Mesenchymal stem cell (in vitro differentiated cells and primary cell): ENCODE data around the gene VIPR2.

Source experiments
- DNase-seq: peaks from one replicate; pipeline ENCODE4 v3.0.0-alpha.2; 2013
- H2AFZ ChIP-seq: one replicate; pipeline ENCODE4 v1.6.1; 2013; ENCODE audit warnings: low read depth, mild to moderate bottlenecking, control low read depth, inconsistent platforms, low read length, moderate library complexity
- H2AK5ac ChIP-seq: 2 replicates; pipeline ENCODE4 v1.6.1; 2013; ENCODE audit warnings: low read length, moderate library complexity, mild to moderate bottlenecking, inconsistent platforms; ENCODE audit not compliant: severe bottlenecking
- H2BK120ac ChIP-seq: one replicate; pipeline ENCODE4 v1.6.1; 2013; ENCODE audit warnings: low read depth, mild to moderate bottlenecking, inconsistent platforms, low read length, moderate library complexity
- H2BK12ac ChIP-seq, 2 experiments: one replicate each; pipeline ENCODE4 v1.6.1; 2013; ENCODE audit warnings: inconsistent platforms in 2 of 2, low read length in 2 of 2, mild to moderate bottlenecking in 2 of 2, moderate library complexity in 2 of 2, control low read depth in 1 of 2
- H2BK15ac ChIP-seq: one replicate; pipeline ENCODE4 v1.6.1; 2013; ENCODE audit warnings: mild to moderate bottlenecking, low read depth, inconsistent platforms; ENCODE audit not compliant: poor library complexity, severe bottlenecking
- H2BK5ac ChIP-seq: 2 replicates; pipeline ENCODE4 v1.6.1; 2013; ENCODE audit warnings: low read depth, mild to moderate bottlenecking, low read length, control low read depth, inconsistent platforms; ENCODE audit not compliant: poor library complexity, severe bottlenecking
- H3K14ac ChIP-seq, 2 experiments: one replicate each; pipeline ENCODE4 v1.6.1; 2013; ENCODE audit warnings: inconsistent platforms in 2 of 2, low read length in 2 of 2, control low read depth in 1 of 2, mild to moderate bottlenecking in 1 of 2, moderate library complexity in 1 of 2
- H3K18ac ChIP-seq, 2 experiments: one replicate each; pipeline ENCODE4 v1.6.1; 2013; ENCODE audit warnings: inconsistent platforms in 2 of 2, low read length in 2 of 2, control low read depth in 1 of 2, low read depth in 1 of 2, mild to moderate bottlenecking in 1 of 2
- H3K23ac ChIP-seq, 2 experiments: one replicate each; pipeline ENCODE4 v1.6.1; 2013; ENCODE audit warnings: inconsistent platforms in 2 of 2, low read length in 2 of 2, mild to moderate bottlenecking in 2 of 2, moderate library complexity in 2 of 2, control low read depth in 1 of 2
- H3K27ac ChIP-seq: 2 replicates; pipeline ENCODE4 v1.5.1; 2013; ENCODE audit warnings: mild to moderate bottlenecking, moderate library complexity, low read length, control low read depth, inconsistent platforms; ENCODE audit not compliant: poor library complexity, severe bottlenecking
- H3K27me3 ChIP-seq, 2 experiments: 2 replicates each; pipeline versions ENCODE4 v1.6.1 to v1.7.0; 2013; ENCODE audit warnings: low read length in 2 of 2, mild to moderate bottlenecking in 2 of 2, moderate library complexity in 2 of 2, control low read depth in 1 of 2, inconsistent platforms in 1 of 2; ENCODE audit not compliant: control insufficient read depth in 1 of 2, insufficient read depth in 1 of 2
- H3K36me3 ChIP-seq, 2 experiments: 2 replicates each; pipeline versions ENCODE4 v1.6.1 to v1.7.0; 2013; ENCODE audit warnings: low read length in 2 of 2, control low read depth in 1 of 2, inconsistent platforms in 1 of 2, low read depth in 1 of 2, mild to moderate bottlenecking in 1 of 2; ENCODE audit not compliant: insufficient read depth in 2 of 2, control insufficient read depth in 1 of 2
- H3K4ac ChIP-seq, 2 experiments: one replicate each; pipeline ENCODE4 v1.6.1; 2013; ENCODE audit warnings: inconsistent platforms in 2 of 2, low read length in 2 of 2, mild to moderate bottlenecking in 2 of 2, moderate library complexity in 2 of 2, control low read depth in 1 of 2, low read depth in 1 of 2
- H3K4me1 ChIP-seq: 2 replicates; pipeline ENCODE4 v1.6.1; 2013; ENCODE audit warnings: low read depth, low read length, control low read depth; ENCODE audit not compliant: control insufficient read depth, insufficient read depth
- H3K4me2 ChIP-seq: 2 replicates; pipeline ENCODE4 v1.6.1; 2013; ENCODE audit warnings: low read length, mild to moderate bottlenecking, inconsistent platforms; ENCODE audit not compliant: poor library complexity, severe bottlenecking
- H3K4me3 ChIP-seq, 2 experiments: 2 replicates each; pipeline versions ENCODE4 v1.5.1 to v1.7.0; 2013; ENCODE audit warnings: low read length in 2 of 2, mild to moderate bottlenecking in 2 of 2, control low read depth in 1 of 2, low read depth in 1 of 2; ENCODE audit not compliant: insufficient read depth in 1 of 2
- H3K79me1 ChIP-seq: replicated peaks from 2 replicates; pipeline ENCODE4 v1.6.1; 2013; ENCODE audit warnings: mild to moderate bottlenecking, control low read depth, low read length, inconsistent platforms; ENCODE audit not compliant: poor library complexity, severe bottlenecking
- H3K9ac ChIP-seq: 2 replicates; pipeline ENCODE4 v1.7.0; 2013; ENCODE audit warnings: mild to moderate bottlenecking, low read length, moderate library complexity
- H3K9me3 ChIP-seq: 2 replicates; pipeline ENCODE4 v1.7.0; 2013; ENCODE audit warnings: mild to moderate bottlenecking, low read length; ENCODE audit not compliant: control insufficient read depth
- H4K8ac ChIP-seq: one replicate; pipeline ENCODE4 v1.6.1; 2013; ENCODE audit warnings: inconsistent platforms, mild to moderate bottlenecking, low read length, moderate library complexity
- H4K91ac ChIP-seq: one replicate; pipeline ENCODE4 v1.6.1; 2013; ENCODE audit warnings: mild to moderate bottlenecking, low read length, inconsistent platforms
- WGBS: methylation state at CpG from one replicate; pipeline ENCODE4 v1.1.7; 2013; ENCODE audit warnings: mixed read lengths; 5-methylcytosine and 5-hydroxymethylcytosine counted together

The VIPR2 gene

DNA sequence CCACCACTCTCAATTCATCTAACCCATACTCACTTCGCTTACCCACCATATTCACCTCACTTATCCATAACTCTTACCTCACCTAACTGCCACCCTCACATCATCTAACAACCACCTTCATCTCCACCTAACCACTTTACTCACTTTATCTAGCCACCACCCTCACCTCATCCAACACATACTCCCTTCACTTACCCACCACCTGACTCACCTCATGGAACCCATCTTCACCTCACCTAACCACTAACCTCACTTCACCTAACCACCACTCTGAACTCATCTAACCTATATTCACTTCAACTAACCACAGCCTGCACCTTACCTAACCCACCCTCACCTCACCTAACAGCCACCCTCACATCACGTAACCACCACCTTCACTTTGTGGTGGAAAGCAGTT is 84.2 kb downstream of the VIPR2 start:
- no peak overlapping the region for H2BK12ac ChIP-seq
- H3K9me3 ChIP-seq, result no peaks in the 10 kb centered on the region
- no peak overlapping the region for H3K4me3 ChIP-seq
- H3K14ac ChIP-seq, result no peak overlapping the region
- WGBS, result 91% methylated on average over 2 of the region's 2 CpGs
- H2BK120ac ChIP-seq, result no peak overlapping the region
- no peak overlapping the region for H3K9ac ChIP-seq
- no peak overlapping the region for H3K18ac ChIP-seq
- H4K8ac ChIP-seq, result no peak overlapping the region
- H2BK5ac ChIP-seq, result no peak overlapping the region
- H2AK5ac ChIP-seq, result no peak overlapping the region
- H3K27me3 ChIP-seq, result peaks cover 0 to 4% of the 10 kb centered on the region in 2 experiments
- no peak overlapping the region for H3K4me2 ChIP-seq
- peaks cover 8% of the 10 kb centered on the region for H3K4me1 ChIP-seq
- no peak for DNase-seq
- H3K4ac ChIP-seq, result no peak overlapping the region
- H3K79me1 ChIP-seq, result no peaks in the 10 kb centered on the region
- no peak overlapping the region for H3K27ac ChIP-seq
- no peak overlapping the region for H2BK15ac ChIP-seq
- no peaks in the 10 kb centered on the region for H3K36me3 ChIP-seq
- no peak overlapping the region for H2AFZ ChIP-seq
- H4K91ac ChIP-seq, result no peak overlapping the region
- no peak overlapping the region for H3K23ac ChIP-seq

DNA sequence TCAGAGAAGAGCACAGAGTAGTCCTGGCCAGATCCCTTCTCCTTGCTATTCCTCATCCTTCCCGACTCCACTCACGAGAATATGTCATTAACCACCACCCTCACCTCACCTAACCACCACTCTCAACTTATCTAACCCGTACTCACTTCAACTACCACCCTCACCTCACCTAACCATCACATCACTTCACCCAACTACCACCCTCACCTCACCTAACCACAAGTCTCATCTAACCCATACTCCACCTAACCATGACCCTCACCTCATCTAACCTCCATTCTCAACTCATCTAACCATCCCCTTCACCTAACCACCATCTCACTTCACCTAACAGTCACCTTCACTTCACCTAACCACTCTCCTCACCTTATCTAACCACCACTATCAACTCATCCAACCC is 85.0 kb downstream of the VIPR2 start:
- Histone ChIP-seq H2BK15ac (no peak overlapping the region), H4K8ac (no peak overlapping the region), H3K9me3 (no peaks in the 10 kb centered on the region), H2BK5ac (no peak overlapping the region), H4K91ac (no peak overlapping the region), H3K4ac (no peak overlapping the region), H3K4me1 (peaks cover 8% of the 10 kb centered on the region), H3K9ac (no peak overlapping the region), H3K36me3 (no peaks in the 10 kb centered on the region), H3K18ac (no peak overlapping the region), H2BK12ac (no peak overlapping the region), H3K14ac (no peak overlapping the region), H3K4me3 (no peak overlapping the region), H3K4me2 (no peak overlapping the region), H2AFZ (no peak overlapping the region), H3K27ac (no peak overlapping the region), H3K79me1 (no peaks in the 10 kb centered on the region), H3K27me3 (peaks cover 0 to 4% of the 10 kb centered on the region in 2 experiments), H3K23ac (no peak overlapping the region), H2BK120ac (no peak overlapping the region), H2AK5ac (no peak overlapping the region)
- no peak for DNase-seq
- 76% methylated on average over 3 of the region's 3 CpGs for WGBS

DNA sequence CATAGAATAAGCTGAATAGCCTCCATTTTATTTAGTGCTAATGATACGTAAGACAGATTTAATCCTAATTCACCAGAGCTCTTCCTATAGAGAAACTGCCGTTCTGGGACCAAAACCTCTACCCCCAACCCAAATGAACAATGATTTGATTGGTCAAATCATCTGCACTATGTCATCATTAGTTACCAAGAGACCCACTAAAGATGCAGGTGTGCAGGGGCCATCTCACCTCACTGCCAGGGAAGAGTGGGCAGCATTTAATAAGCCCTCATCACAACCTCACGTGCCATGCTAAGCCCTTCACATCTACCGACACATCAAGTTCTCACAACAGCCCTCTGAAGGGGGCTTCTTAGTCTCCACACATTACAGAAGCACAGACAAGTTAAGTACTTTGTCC is 87.0 kb downstream of the VIPR2 start:
- Histone ChIP-seq H3K4me3 (no peak overlapping the region), H4K91ac (no peak overlapping the region), H4K8ac (no peak overlapping the region), H2AK5ac (no peak overlapping the region), H3K23ac (no peak overlapping the region), H3K18ac (no peak overlapping the region), H3K27me3 (peaks cover 0 to 4% of the 10 kb centered on the region in 2 experiments), H3K4me1 (peaks cover 8% of the 10 kb centered on the region), H2AFZ (no peak overlapping the region), H3K4ac (no peak overlapping the region), H3K79me1 (no peaks in the 10 kb centered on the region), H3K9me3 (no peaks in the 10 kb centered on the region), H2BK120ac (no peak overlapping the region), H3K14ac (no peak overlapping the region), H3K4me2 (no peak overlapping the region), H3K27ac (no peak overlapping the region), H2BK15ac (no peak overlapping the region), H2BK12ac (no peak overlapping the region), H2BK5ac (no peak overlapping the region), H3K9ac (no peak overlapping the region), H3K36me3 (no peaks in the 10 kb centered on the region)
- WGBS, result 87% methylated on average over 4 of the region's 4 CpGs
- no peak for DNase-seq

DNA sequence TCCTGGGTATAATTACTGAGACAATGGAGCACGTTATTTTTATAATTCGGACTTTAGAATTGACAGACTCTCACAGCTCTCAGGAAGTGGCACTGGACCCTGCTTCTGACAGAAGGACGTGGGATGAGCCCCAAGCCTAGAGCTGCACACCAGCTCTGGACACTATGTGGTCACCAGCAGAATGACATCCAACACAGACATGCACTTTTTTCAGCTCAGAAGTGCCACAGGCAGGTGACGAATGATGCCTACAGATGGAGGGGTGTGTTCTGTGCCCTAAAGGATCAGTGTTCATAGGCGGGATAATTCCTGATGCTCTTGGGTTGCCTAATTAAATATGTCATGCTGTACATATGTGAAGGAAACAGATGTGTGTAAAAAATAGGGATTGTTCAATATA is 87.9 kb downstream of the VIPR2 start:
- 63% methylated on average over 5 of the region's 5 CpGs for WGBS

More for the DNA sequence above, 87.9 kb downstream of the VIPR2 start:
- no peak overlapping the region for H2BK120ac ChIP-seq
- DNase-seq, result no peak
- H3K14ac ChIP-seq, result no peak overlapping the region
- H3K4me3 ChIP-seq, result no peak overlapping the region
- H3K9ac ChIP-seq, result no peak overlapping the region
- no peak overlapping the region for H3K23ac ChIP-seq
- H3K36me3 ChIP-seq, result no peaks in the 10 kb centered on the region
- H2AK5ac ChIP-seq, result no peak overlapping the region
- no peak overlapping the region for H2BK15ac ChIP-seq
- H2BK5ac ChIP-seq, result no peak overlapping the region
- H3K18ac ChIP-seq, result no peak overlapping the region
- H3K4ac ChIP-seq, result no peak overlapping the region
- H2BK12ac ChIP-seq, result no peak overlapping the region
- no peaks in the 10 kb centered on the region for H3K79me1 ChIP-seq
- H3K27me3 ChIP-seq, result peaks cover 0 to 4% of the 10 kb centered on the region in 2 experiments
- no peak overlapping the region for H4K8ac ChIP-seq
- no peak overlapping the region for H2AFZ ChIP-seq
- no peak overlapping the region for H3K27ac ChIP-seq
- H3K4me1 ChIP-seq, result peaks cover 4% of the 10 kb centered on the region
- peaks cover 4% of the 10 kb centered on the region for H3K9me3 ChIP-seq
- H4K91ac ChIP-seq, result no peak overlapping the region
- no peak overlapping the region for H3K4me2 ChIP-seq
